ENCODE measurements around the gene CCNY.

The CCNY gene

DNA sequence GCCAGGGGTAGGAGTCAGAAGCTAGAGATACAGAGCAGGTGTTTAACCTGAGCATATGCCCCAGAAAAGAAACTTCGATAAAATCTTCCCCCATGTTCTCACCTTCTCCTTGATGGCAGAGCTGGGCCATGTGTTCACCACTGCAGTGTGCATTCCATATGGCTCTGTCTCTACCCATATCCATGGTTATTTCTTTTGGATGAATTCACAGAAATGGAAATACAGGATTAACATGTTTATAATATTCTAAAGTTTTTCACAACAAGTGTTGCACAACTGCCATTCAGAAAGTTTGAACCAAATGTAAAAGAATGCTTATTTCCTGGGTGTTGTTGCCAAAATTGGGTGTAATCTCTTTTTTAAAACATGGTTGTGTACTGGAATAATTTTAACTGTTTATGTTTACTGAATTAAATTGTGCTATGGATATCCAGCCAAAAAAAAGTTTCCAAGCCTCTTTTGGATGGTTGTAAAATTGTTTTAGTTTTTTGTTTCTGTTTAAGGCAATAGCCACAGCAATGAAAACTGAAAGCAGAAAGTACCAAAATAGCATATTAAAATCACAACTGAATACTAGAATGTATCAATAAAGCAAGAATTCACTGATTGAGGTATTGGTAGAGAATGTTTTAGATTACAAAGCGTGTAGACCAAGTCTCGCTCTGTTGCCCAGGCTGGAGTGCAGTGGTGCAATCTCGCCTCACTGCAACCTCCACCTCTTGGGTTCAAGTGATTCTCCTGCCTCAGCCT lies 19.9 kb upstream of the CCNY start:
- FAIRE-seq = no peak
- no peak for DNase-seq (ENCODE audit: insufficient read length, low spot score)
- TF ChIP-seq PAX5 (IDR thresholded peaks at IDR 0.05; ENCODE audit: insufficient read depth, low read length, severe bottlenecking) (no peak), POLR2A (IDR thresholded peaks at IDR 0.05; ENCODE audit: low read depth, low read length) (no peak), POLR2AphosphoS5 (IDR thresholded peaks at IDR 0.05; ENCODE audit: low read depth, low read length) (no peak), SPI1 (IDR thresholded peaks at IDR 0.05; ENCODE audit: low read depth, low read length) (no peak), POU2F2 (IDR thresholded peaks at IDR 0.05; ENCODE audit: low read depth, low read length) (no peak), TAF1 (IDR thresholded peaks at IDR 0.05; ENCODE audit: low read depth, low read length) (no peak)

DNA sequence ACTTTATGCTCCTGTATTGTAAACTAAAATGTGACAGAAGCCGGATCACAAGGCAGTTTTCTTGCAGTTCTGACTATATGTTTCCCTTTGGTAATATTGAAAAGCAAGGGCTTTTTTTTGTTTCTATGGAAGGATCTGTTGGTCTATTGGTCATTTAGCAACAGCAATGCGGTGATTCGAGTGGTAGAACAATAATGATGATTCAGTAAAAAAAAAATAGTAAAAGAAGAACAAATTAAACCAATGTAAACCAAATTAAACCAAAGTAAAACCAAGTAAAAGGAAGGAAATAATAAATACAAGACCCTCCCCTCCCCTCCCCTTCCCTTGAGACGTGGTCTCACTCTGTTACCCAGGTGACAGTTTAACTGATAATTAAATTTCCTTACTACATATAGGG lies 17.8 kb upstream of the CCNY start:
- no peak for TF ChIP-seq POLR2AphosphoS5 (IDR thresholded peaks at IDR 0.05; ENCODE audit: low read depth, low read length)
- no peak for TF ChIP-seq POLR2A (IDR thresholded peaks at IDR 0.05; ENCODE audit: low read depth, low read length)
- TF ChIP-seq POU2F2 (IDR thresholded peaks at IDR 0.05; ENCODE audit: low read depth, low read length) = no peak
- TF ChIP-seq TAF1 (IDR thresholded peaks at IDR 0.05; ENCODE audit: low read depth, low read length) = no peak
- TF ChIP-seq PAX5 (IDR thresholded peaks at IDR 0.05; ENCODE audit: insufficient read depth, low read length, severe bottlenecking) = no peak
- no peak for TF ChIP-seq SPI1 (IDR thresholded peaks at IDR 0.05; ENCODE audit: low read depth, low read length)
- DNase-seq (ENCODE audit: insufficient read length, low spot score) (no peak), FAIRE-seq (no peak)

DNA sequence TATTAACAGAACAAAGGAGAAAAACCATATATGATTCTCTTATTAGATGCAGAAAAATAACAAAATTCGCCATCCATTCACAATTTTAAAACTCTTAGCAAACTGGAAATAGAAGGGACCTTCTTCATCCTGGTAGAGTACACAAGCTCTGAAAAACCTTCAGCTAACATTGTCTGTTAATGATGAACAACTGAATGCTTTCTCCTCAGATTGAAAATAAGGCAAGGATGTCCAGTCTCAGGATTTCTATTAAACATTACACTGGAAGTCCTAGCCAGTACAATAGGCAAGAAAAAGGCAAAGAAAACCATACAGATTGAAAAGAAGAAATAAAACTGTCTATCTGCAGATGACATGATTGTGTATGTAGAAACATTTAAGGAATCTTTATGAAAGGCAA lies 16.0 kb upstream of the CCNY start:
- FAIRE-seq = no peak
- TF ChIP-seq POU2F2 (IDR thresholded peaks at IDR 0.05; ENCODE audit: low read depth, low read length) (no peak), POLR2AphosphoS5 (IDR thresholded peaks at IDR 0.05; ENCODE audit: low read depth, low read length) (no peak), POLR2A (IDR thresholded peaks at IDR 0.05; ENCODE audit: low read depth, low read length) (no peak), TAF1 (IDR thresholded peaks at IDR 0.05; ENCODE audit: low read depth, low read length) (no peak), PAX5 (IDR thresholded peaks at IDR 0.05; ENCODE audit: insufficient read depth, low read length, severe bottlenecking) (no peak), SPI1 (IDR thresholded peaks at IDR 0.05; ENCODE audit: low read depth, low read length) (no peak)
- DNase-seq (ENCODE audit: insufficient read length, low spot score) = no peak

DNA sequence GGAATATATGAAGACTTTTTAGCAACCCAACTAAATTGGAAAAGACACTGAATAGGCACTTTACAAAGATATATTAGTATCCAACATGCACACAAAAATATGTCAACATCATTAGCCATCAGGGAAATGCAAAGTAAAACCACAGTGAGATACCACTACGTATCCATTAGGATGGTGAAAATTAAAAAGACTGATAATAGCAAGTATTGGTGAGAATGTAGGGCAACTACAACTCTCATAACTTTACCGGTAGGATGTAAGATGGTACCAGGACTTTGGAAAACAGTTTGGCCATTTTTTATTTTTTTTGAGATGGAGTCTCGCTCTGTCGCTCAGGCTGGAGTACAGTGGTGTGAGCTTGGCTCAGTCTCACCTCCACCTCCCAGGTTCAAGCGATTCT lies 13.7 kb upstream of the CCNY start:
- TF ChIP-seq POLR2A (IDR thresholded peaks at IDR 0.05; ENCODE audit: low read depth, low read length) (no peak), POLR2AphosphoS5 (IDR thresholded peaks at IDR 0.05; ENCODE audit: low read depth, low read length) (no peak), POU2F2 (IDR thresholded peaks at IDR 0.05; ENCODE audit: low read depth, low read length) (no peak), TAF1 (IDR thresholded peaks at IDR 0.05; ENCODE audit: low read depth, low read length) (no peak), PAX5 (IDR thresholded peaks at IDR 0.05; ENCODE audit: insufficient read depth, low read length, severe bottlenecking) (no peak), SPI1 (IDR thresholded peaks at IDR 0.05; ENCODE audit: low read depth, low read length) (no peak)
- DNase-seq (ENCODE audit: insufficient read length, low spot score) (no peak), FAIRE-seq (no peak)

DNA sequence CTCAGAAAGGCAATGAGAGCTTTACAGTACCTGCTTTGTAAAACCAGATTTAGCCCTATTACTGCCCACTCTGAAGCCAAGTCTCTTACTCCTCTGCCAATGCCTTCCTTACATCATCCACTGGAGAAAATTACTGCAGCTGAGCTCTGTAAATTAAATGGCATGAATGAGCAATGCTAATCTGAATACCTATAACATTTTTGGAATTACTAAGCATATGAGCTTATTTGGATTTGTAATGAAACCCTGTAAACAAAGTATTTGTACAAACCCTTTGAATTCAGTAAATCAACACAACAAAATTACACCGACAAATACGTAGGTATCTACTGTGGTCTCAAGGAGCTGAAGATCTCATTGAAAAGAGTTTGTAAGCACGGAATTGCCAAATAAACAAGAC lies 12.1 kb upstream of the CCNY start:
- FAIRE-seq = no peak
- no peak for DNase-seq (ENCODE audit: insufficient read length, low spot score)
- TF ChIP-seq TAF1 (IDR thresholded peaks at IDR 0.05; ENCODE audit: low read depth, low read length) (no peak), POLR2A (IDR thresholded peaks at IDR 0.05; ENCODE audit: low read depth, low read length) (no peak), SPI1 (IDR thresholded peaks at IDR 0.05; ENCODE audit: low read depth, low read length) (no peak), POLR2AphosphoS5 (IDR thresholded peaks at IDR 0.05; ENCODE audit: low read depth, low read length) (no peak), POU2F2 (IDR thresholded peaks at IDR 0.05; ENCODE audit: low read depth, low read length) (no peak), PAX5 (IDR thresholded peaks at IDR 0.05; ENCODE audit: insufficient read depth, low read length, severe bottlenecking) (no peak)

DNA sequence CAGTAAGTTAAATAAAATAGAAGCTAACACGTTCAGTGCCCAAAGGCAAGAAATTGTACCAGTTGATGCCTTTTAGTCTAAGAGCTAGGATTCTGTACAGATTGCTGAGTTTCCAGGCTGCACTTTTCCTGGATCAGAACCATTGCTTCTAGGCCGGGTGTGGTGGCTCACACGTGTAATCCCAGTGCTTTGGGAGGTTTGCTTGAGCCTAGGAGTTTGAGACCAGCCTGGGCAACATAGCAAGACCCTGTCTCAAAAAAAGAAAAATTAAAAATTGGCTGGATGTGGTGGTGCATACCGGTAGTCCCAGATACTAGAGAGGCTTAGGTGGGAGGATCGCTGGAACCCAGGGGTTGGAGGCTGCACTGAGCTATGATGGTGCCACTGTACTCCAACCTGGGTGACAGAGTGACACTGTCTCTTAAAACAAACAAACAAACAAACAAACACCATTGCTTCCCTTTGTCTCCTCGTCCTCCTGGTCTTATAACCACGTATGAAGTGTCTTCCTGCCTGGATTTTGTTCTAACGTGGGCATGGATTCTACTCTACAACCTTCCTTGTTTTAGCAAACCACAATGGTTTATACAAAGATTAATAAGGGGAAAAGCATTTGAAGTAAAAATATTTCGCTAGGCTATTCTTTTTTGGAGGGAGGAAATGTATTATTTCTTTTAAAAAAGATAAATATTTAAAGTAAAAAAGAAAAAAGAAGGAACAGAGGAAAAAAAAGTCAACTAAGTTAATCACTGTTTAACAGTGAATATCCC lies 9.7 kb upstream of the CCNY start:
- no peak for DNase-seq (ENCODE audit: insufficient read length, low spot score)
- TF ChIP-seq POLR2AphosphoS5 (IDR thresholded peaks at IDR 0.05; ENCODE audit: low read depth, low read length) (no peak), POLR2A (IDR thresholded peaks at IDR 0.05; ENCODE audit: low read depth, low read length) (no peak), PAX5 (IDR thresholded peaks at IDR 0.05; ENCODE audit: insufficient read depth, low read length, severe bottlenecking) (no peak), POU2F2 (IDR thresholded peaks at IDR 0.05; ENCODE audit: low read depth, low read length) (no peak), TAF1 (IDR thresholded peaks at IDR 0.05; ENCODE audit: low read depth, low read length) (no peak), SPI1 (IDR thresholded peaks at IDR 0.05; ENCODE audit: low read depth, low read length) (no peak)
- FAIRE-seq = no peak

DNA sequence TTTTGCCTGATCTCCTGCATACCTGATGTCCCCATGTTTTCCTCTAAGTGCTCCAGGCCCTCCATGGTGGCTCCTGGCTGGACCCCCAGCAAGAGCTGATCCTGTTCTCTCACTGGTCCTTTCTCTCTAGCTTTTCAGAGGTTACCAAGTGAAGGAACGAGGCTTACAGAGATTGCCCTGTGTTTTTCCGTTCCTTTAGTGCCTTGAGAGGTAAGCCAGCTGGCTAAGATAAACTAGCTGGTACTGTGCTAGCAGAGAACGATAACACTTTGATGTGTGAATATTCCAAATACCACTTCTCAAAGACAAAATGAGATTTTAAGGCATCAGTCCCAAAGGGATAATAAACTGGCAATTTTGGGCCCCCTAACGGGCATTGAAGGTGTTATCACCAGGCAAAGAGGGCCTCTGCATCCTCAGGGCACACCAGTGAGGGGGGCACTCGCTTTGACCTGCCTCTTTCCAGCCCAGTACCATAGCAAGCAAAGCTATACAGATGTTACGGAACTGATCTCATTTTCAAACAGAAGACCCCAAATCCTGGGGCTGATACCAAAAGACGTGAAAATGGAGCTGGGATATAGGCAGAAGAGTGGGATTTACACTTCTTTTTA lies 8.4 kb upstream of the CCNY start:
- FAIRE-seq (no peak), DNase-seq (ENCODE audit: insufficient read length, low spot score) (no peak)
- TF ChIP-seq POU2F2 (IDR thresholded peaks at IDR 0.05; ENCODE audit: low read depth, low read length) = no peak
- TF ChIP-seq SPI1 (IDR thresholded peaks at IDR 0.05; ENCODE audit: low read depth, low read length) = no peak
- TF ChIP-seq PAX5 (IDR thresholded peaks at IDR 0.05; ENCODE audit: insufficient read depth, low read length, severe bottlenecking) = no peak
- TF ChIP-seq POLR2AphosphoS5 (IDR thresholded peaks at IDR 0.05; ENCODE audit: low read depth, low read length) = no peak
- TF ChIP-seq TAF1 (IDR thresholded peaks at IDR 0.05; ENCODE audit: low read depth, low read length) = no peak
- no peak for TF ChIP-seq POLR2A (IDR thresholded peaks at IDR 0.05; ENCODE audit: low read depth, low read length)

DNA sequence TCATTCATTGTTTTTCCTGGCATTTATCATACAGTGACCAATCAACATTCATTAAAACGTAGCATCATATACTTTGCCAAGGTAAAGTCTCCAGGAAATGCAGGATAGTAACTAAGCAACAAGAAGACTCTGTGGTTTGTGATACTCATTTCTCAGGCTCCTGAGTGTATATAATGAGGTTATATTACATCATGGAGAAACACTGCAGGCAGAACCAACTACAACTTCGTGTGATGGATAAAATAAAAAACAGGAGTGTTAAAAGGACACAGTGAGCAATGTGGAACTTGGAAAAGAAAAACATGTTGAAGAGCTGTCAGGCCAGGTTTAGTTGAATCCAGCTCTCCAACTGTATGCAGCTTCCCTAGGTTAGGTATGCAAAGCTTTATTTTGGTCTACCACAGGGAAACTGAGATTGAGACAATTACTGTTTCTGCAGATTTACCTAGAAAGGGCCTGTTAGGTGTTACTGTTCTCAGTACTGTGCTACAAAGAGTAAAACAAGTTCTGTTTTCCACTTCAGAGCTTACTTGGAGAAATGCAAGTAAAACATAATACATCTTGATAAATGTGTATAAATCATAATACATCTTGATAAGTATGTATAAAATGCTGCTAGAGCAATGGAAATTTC lies 7.8 kb upstream of the CCNY start:
- TF ChIP-seq PAX5 (IDR thresholded peaks at IDR 0.05; ENCODE audit: insufficient read depth, low read length, severe bottlenecking) (no peak), POLR2A (IDR thresholded peaks at IDR 0.05; ENCODE audit: low read depth, low read length) (no peak), POU2F2 (IDR thresholded peaks at IDR 0.05; ENCODE audit: low read depth, low read length) (no peak)
- DNase-seq (ENCODE audit: insufficient read length, low spot score) (no peak), FAIRE-seq (no peak)

DNA sequence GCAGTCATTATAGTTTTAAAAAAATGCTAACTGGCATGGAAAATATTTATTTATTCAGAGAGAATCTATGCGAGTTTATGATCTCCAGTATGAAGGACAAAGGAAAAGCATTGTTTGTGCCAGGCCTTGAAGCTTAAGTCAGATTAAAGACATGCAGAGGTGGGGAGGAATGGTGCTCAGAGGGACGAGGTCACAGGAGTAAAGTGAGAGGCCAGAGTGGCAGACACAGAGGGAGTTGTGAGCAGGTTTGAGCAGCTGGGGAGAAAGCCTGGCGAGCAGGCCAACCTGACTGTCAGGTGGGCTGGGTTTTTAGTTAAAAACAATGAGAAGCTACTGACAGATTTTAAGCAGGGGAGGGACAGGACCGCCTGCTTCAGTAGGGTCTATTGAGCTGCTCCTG lies 6.8 kb upstream of the CCNY start:
- DNase-seq (ENCODE audit: insufficient read length, low spot score) = no peak
- no peak for FAIRE-seq
- TF ChIP-seq SPI1 (IDR thresholded peaks at IDR 0.05; ENCODE audit: low read depth, low read length) = no peak
- no peak for TF ChIP-seq POLR2AphosphoS5 (IDR thresholded peaks at IDR 0.05; ENCODE audit: low read depth, low read length)
- no peak for TF ChIP-seq POU2F2 (IDR thresholded peaks at IDR 0.05; ENCODE audit: low read depth, low read length)
- TF ChIP-seq POLR2A (IDR thresholded peaks at IDR 0.05; ENCODE audit: low read depth, low read length) = no peak
- no peak for TF ChIP-seq TAF1 (IDR thresholded peaks at IDR 0.05; ENCODE audit: low read depth, low read length)
- no peak for TF ChIP-seq PAX5 (IDR thresholded peaks at IDR 0.05; ENCODE audit: insufficient read depth, low read length, severe bottlenecking)

All from GM12891 (cell line).